HG02642 (cell line): ENCODE results near the gene CIROP.
A peak's percentile ranks its signal among the peaks of the same experiment; 100 is the strongest.

Source experiments
- ATAC-seq: cut with Tn5 transposase; IDR thresholded peaks from one replicate; pipeline ENCODE4 v1.9.1; 2021; ENCODE audit warnings: mild to moderate bottlenecking; ENCODE audit not compliant: unreplicated experiment, poor library complexity

The CIROP gene

DNA sequence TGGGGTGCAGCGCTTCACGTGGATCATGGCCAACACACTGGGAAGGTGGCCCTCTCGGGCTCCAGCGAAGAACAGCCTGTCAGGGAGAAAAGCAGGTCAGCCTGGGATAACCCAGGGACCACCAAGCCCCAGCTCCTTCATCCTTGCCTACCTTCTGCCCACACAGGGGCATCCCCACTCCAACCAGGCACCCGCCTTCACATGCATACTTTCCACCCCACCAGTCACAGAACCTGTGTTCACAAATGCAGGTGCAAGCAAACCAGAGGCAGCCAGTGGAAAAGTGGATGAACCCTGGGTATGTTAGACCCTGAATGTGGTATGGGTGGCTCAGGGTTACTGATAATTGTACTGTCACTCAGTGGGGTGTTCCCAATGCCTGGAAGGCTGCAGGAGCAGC, 26.7 kb upstream of the CIROP start:
- no peak for ATAC-seq

DNA sequence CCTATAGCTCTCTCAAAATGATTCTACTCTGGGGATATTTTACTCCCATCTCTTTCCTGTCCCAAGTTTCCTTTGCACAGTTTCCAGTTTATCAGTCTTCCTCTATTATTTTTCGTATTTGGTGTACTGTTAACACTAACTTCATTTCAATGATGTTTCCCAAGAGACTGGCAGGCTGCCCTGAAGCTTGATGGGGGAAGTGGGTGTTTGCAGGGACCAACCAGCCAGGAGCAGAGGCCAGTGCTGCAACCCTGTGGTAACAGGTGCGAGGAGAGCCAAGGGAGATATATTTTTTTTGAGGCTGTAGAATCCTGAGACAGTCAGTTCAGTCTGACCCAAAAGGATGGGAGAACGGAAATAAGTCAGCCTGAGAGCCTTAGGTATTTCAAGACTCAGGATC, 26.1 kb upstream of the CIROP start:
- ATAC-seq = no peak

DNA sequence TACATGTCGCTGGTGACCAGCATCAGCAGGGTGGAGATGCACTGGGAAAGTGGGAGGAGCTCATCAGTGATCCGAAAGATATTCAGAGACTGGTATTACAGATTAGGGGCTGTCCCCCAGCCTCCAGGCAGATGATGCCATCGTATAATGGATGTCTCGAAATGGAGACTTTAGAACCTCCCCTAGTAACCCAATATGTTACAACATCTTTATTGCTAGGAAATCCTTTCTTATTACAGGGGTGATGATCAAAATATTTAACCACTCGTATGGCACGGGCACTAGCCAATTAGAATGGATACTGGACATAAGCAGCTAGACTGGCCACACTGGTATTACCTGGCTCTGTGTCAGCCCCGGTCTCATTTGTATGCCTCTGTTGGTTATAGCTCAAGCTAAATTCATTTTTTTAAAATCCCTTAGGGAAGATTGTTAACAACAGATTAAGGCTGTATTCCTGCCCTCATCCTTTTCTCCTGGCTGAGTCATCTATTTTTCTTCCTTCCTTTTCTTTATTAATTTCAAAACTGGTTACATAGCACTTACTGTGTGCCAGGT, 25.0 kb upstream of the CIROP start:
- no peak for ATAC-seq

DNA sequence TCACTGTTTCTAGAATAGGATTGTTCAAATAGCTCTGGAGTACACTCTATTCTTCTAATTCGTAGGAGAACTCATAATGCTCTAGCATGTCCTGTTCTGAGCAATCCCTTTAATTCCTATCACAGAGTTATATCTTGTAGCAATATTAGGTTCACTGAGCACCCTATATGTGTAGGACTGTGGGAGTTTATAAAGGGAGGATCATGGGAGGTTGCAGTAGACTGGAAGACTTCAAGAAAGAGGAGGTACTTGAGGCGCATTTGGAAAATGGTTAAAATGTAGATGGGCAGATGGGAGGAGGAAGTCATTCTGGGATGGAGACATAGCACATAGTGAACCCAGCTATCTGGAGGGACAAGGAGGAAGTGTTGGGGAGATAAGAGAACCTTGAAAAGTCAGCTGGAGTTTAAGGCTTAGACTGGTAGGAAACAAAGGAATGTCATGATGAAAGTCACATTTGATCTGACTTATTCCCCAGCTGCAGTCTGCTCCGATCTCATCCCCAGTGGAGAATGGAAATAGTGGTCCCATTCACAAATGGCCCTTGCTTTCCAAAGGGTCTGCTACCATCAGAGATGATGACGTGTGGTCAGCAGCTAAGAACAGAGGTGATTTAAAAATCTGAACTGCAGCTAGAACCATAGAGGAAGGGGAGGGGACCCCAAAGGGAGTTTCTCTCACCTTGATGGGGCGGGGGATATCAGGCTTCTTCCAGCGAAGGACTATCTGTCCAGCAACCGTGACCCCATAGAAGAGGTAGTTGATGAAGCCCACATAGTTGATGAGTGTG, 24.4 kb upstream of the CIROP start:
- ATAC-seq = no peak

DNA sequence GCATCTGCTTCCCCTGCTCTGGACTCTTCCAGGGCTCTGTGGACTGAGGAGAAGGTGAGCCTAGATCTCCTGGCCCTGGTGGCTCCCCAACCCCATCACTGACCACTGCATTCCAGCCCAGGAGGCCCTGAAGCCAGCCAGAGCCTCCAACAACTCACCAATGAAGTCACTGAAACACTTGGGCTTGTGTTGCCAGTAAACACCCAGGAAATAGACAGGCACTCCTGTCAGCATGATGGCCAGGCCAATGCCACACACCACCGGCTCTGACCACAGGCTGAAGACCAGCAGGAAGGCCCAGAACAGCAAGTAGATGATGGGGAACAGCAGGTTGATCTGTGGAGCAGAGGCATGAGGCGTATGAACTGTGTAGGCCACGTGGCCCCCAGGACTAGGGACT, 23.1 kb upstream of the CIROP start:
- ATAC-seq = no peak

DNA sequence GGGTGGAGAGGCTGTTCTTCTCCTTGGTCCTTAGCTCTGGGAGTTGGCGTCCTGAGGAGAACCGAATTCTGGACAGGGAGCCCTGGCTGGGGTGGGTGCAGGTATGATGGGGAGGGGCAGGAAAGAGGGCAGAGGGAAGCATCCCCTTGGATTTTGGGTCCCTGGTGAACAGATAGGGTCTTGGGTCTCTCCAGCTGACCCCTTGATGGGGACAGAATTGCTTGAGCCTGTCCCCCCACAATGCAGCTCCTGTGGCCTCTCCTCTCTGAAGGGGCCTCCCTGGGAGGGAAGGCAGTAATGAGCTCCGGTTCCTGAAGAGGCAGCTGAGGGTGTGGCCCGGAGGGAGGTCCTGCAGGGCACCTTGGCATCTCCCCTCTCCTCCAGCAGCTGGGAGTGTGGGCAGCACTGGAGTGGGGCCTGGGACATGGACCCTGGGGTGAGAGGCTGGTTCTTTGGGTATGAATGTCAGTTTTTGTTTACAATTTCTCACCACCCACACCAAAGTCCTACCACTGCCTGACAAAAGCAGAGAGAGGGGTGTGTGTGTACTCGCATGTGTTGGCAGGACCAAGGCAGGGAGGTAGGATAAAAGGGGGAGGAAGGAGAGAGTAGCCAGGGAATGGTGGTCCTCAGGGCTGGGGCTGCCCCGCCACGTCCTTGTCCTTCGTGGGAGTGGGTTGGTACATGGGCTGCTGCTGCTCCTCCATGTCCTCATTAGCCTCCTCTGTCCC, 21.9 kb upstream of the CIROP start:
- ATAC-seq = no peak

DNA sequence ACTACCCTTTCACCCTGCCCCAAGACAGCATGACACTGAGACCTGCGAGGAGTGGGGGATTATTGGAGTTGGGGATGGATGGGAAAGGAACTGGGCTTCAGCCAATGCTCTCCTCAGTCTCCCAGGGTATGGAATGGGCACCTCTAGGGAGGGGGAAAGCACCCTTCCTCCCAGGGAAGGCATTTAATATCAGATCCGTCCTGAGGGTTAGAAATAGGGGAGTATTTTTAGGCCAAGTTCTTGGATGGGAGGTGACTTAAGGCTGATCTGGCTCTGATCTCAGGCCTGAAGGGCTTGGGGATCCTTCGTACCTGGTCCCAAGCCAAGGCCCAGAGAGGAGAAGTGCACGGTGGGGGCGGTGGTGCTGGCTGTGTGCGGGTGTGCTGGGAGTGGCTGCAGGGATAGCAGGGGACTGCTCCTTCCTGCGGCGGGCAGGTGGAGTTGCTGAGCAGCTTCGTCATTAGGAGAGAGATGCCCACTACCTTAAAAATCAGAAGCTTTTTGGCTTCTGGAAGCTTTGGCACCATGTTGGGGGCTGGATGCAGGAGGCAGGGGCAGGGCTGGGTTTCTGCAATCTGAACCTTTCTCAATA, 21.2 kb upstream of the CIROP start:
- no peak for ATAC-seq

DNA sequence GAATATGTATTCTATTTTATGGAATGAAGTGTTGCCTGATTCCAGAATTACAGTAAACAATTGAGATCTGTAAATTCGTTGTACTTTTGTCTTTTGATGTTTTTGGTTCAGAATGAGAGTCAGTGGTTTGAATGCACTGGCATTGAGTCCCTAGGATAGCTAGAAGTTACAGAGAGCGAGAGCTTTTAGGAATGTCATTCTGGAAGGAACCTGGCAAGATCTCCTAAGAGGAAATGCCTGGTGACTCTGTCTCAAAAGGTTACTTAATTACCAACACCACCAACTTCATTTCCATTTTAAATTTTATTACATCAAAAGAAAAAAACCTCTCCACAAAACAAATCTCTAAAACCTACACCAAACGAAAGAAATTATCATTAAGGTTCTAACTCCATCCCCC, 20.2 kb upstream of the CIROP start:
- ATAC-seq = no peak

DNA sequence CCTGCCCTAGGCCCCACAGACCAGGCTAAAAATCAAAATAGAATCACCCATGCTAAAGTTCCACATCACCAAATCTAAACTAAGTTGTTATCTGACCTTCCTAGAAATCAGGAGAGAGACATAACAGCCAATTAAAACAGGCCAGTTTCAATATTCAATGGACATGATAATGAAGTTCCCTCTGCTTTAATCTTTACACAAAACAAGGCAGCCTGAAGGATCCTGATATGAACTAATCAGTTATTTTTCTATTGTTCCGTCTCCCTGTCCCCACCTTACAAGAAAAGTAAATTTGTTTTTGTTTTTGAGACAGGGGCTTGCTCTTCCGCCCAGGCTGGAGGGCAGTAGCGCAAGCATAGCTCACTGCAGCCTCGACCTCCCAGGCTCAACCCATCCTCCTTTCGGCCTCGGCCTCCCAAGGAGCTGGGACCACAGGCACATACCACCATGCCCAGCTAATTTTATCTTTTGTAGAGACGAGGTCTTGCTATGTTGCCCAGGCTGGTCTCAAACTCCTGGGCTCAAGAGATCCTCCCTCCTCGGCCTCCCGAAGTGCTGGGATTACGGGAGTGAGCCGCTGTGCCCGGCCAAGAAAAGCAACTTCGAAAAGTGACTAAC, 19.7 kb upstream of the CIROP start:
- no peak for ATAC-seq

DNA sequence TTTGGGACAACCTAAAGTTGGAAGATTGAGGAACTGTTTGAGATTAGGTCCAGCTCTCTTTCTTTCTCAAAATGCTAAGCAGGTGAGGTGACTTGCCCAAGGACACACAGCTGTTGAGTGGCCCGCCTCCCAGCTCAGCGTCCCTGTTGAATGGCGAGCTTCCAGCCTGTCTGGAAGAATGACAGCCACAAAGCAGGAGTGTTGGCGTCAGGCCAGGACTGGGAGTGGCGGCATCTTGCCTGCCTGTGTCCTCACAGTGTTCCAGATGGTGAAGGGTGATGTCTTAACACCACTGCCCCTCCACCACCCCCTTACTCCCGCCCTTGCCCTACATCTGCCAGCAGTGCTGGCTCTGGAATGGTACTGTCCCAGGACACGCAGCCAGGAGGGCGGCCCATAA, 18.6 kb upstream of the CIROP start:
- no peak for ATAC-seq

DNA sequence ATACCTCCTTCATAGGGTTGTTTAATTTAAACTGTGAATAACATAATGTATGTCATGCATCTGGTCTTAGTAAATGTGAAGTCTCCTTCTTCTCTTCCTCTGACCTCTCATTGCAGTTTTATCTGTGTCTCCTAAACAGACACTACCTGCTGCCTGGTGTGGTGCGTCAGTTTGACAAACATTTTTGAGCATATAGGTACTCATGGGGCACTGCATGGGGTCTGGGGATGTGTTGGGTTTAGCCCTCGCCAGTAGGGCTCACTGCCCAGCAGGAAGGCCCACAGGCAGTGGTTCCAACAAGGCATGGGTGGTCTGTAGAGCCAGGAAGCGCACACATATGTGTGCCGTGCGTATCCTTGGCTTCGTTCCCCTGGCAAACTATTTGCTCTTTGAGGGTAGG, 17.3 kb upstream of the CIROP start:
- ATAC-seq = no peak

DNA sequence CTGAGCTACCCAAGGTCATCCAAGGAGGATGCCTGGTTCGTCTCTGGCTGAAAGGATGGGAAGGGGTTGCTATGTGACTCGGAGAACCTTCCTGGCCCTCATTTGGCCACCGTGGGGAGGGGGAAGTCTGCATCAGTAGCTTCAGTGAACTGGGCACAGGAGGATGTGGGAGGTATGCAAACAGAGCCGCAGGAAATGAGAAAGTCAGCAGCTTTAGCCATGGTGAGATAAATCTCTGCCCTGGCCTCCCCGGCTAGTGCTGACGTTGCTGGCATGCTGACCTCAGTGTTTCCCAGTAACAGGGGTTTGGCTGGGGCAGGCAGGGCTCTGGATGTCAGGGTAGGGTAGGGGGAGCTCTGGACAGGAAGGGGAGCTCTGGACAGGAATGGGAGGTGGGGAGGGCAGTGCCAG, 16.6 kb upstream of the CIROP start:
- no peak for ATAC-seq

DNA sequence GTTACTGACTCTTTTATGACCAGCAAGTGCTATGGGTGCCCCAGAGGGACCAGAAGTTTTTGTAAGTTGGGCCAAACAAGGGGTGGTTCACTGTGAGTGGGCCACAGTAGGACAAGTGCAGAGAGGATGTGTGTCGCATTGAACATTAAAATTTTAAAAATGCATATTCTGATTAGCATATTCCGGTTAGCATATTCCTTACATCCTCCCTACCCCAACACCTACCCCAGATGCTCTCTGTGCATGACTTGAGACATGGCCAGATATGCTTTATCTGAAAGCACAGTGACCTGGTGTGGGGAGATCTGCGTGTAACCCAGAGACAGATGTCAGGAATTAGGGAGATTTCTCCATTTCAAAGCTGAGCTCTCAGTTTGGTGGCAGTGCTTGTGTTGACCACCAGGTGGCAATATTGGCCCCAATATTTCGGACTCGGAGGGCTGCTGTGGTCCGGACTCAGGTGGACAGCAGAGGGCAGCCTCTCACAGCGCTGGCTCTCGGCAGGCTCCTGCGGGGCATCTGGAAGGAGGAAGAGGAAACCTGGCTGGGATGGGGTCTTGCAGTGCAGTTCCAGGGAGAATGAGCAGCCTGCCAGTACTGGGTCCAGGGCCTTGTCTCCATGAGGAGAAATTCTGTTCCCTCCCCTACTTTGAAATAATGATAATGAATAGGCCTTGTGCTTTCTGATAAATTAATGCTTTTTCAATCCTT, 15.9 kb upstream of the CIROP start:
- ATAC-seq = peak; percentile 70

DNA sequence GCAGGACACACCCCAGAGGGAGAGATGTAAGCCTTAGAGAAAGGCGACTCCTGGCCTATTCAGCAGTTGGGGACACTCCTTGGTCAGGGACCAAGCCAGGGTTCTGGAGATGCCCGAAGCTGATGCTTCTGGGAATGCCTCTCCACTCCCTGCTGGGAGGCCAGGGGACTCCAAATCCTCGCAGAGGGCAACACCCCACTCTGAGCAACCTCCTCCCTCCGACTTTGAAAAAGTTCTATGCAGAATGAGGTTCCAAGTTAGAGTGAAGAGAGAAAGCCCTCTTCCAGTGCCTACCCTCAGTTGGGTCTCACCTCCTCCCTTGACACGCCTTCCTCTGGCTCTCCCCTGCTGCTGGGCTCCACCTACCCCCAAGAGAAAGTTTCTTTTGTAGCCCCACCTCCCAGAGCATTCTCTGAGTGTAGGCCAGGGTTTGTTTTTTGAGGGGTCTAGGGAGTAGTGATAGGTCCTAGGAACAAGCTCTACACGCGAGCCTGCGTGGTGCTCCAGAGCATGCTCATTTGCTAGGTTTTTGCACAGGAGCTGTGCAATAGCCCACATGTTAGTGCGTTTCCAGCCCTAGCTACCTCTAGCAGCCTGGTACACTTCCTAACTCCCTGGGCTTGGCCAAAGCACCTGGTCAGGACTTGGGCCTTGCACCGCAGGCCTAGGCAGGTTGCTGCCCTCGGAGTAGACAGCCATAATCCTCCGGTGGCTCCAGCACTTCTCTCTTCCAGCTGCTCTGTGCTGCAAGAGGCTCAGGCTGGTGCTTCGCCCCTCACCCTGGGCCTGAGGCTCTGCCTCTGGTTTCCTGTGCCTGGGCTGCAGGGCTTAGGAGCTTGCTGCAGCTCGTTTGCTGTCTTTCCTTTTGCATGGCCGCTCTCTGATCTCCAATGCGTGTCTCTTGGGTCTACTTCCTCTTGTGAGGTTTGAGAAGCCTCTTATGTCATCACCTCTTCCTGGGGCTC, 14.9 kb upstream of the CIROP start:
- no peak for ATAC-seq

DNA sequence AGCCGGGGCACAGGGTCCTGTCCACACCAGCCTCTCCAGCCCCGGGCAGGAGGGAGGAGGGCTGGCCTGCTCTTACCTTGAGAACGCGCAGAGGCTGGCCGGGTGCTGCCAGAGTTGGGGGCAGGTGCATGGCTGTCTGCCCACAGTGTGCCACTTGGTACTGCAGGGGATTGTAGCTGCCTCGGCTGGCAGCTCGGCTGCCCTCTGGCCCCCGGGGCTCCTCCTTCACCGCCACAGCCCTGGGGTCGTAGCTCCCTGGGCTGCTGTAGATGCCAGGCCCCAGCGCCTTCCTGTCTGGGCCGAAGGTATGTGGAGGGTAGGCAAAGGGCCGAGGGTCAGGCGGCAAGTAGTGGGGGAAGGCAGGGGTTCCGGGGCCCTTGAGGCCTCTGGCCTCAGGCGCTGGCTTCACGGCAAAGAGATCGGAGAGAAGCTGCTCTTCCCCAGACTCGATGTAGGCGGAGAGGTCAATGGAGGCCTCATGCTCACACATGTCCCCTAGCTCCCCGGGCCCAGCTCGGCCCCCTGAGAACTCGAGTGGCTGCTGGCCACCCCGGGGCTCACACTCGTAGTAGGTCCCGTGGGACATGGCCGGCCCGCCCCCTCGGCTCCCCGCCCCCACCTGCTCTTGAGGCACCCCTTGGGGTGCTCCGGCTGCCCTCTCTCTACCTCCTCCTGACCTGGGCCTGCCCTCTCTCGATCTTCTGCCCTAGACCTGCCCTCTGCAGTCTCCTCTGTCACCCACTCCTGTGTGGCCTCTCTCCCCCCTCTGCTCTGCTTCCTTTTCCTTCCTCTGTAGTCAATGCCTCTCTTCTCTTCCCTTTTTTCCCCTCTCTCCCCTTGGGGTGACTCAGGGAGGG, 13.9 kb upstream of the CIROP start, which contains the start of gene CEBPE:
CEBPE (minus strand) TSS at position 750 of the 857 bp plus-strand sequence; CDS start at position 586, 164 bp downstream.
- no peak for ATAC-seq

DNA sequence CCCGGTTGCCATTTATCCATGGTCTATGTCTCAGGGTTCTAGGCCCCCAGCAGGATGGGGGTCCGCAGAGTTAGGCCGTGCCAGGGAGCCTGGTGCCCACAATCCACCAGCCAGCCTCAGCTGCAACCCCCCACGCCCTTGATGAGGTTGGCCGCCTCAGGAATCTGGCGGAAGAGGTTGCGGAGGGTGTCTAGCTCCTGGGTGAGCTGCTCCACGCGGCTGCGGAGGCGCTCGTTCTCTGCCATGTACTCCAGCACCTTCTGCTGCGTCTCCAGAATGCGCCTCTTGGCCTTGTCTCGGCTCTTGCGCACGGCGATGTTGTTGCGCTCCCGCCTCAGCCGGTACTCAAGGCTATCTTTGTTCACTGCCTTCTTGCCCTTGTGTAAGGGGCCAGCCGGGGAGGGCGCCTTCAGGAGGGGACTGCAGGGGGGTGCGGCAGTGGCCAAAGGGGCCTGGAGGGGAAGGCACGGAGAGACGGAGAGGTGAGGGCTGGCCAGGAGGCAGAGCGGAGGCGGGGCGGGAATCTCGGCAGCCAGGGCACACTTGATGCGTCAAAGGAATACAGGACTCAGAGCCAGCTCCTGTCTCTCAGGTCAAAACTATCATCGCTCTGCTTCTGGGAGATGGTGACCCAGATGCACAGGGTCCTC, 12.7 kb upstream of the CIROP start:
- ATAC-seq = no peak

DNA sequence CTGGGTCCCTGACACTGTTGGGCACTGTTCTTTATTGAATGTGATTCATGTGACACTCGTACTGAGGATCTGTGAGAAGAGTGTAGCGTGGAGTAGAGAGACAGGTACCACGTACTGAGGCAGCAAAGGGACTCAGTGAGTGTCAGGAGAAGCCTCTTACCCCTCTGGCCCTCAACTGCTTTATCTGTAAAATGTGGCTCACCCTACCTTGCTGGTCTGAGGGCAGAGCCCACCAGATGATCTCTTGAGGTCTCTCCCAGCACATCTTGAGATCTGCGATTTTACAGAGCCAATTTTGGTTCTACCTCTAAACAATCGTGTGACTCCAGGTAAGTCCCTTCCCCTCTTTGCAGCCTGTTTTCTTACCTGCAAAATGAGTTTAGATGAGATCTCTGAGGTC, 11.1 kb upstream of the CIROP start:
- ATAC-seq = no peak
